GM23338 (cell line): ENCODE measurements around the gene TTLL5. TPM values are rescaled to one million over a fixed set of nuclear protein-coding genes. Genes with fewer than 3 reads are reported as not detected.

Experiments
- ATAC-seq: fragments of 200-7000 bp; cut with Tn5 transposase; 3 replicates; pipeline ENCODE4 v1.9.1; 2020
- DNase-seq: peaks from one replicate; pipeline ENCODE4 v3.0.0-alpha.2; 2015; ENCODE audit warnings: low spot score
- H2AFZ ChIP-seq: fragments of 200-600 bp; sonication (generic); 2 replicates; pipeline ENCODE4 v1.8.0; 2016; ENCODE audit warnings: antibody characterized with exemption, mild to moderate bottlenecking, moderate library complexity
- H3F3A ChIP-seq: fragments of 200-600 bp; sonication (generic); replicated peaks from 2 replicates; pipeline ENCODE4 v1.8.0; 2017; ENCODE audit warnings: antibody characterized with exemption, mixed run types, low read depth
- H3K27ac ChIP-seq: fragments of 200-600 bp; sonication (generic); 2 replicates; pipeline ENCODE4 v1.6.1; 2016; ENCODE audit warnings: low read depth
- H3K27me3 ChIP-seq: fragments of 200-600 bp; sonication (generic); 2 replicates; pipeline ENCODE4 v1.8.0; 2016; ENCODE audit warnings: mild to moderate bottlenecking, mixed run types, moderate library complexity; ENCODE audit not compliant: insufficient read depth
- H3K36me3 ChIP-seq: fragments of 200-600 bp; sonication (generic); 2 replicates; pipeline ENCODE4 v1.8.0; 2016; ENCODE audit warnings: mild to moderate bottlenecking; ENCODE audit not compliant: insufficient read depth
- H3K4me1 ChIP-seq: fragments of 200-600 bp; sonication (generic); 2 replicates; pipeline ENCODE4 v1.8.0; 2016; ENCODE audit warnings: mild to moderate bottlenecking, moderate library complexity; ENCODE audit not compliant: insufficient read depth
- H3K4me2 ChIP-seq: fragments of 200-600 bp; sonication (generic); 2 replicates; pipeline ENCODE4 v1.7.1; 2017; ENCODE audit warnings: mixed run types
- H3K4me3 ChIP-seq: fragments of 200-600 bp; sonication (generic); 2 replicates; pipeline ENCODE4 v1.6.1; 2016; ENCODE audit warnings: mixed run types
- H3K79me2 ChIP-seq: fragments of 200-600 bp; sonication (generic); replicated peaks from 2 replicates; pipeline ENCODE4 v1.8.0; 2017; ENCODE audit warnings: mild to moderate bottlenecking; ENCODE audit not compliant: insufficient read depth
- H3K9me2 ChIP-seq: fragments of 200-600 bp; sonication (generic); 2 replicates; pipeline ENCODE4 v1.8.0; 2017; ENCODE audit not compliant: insufficient read depth
- H4K20me1 ChIP-seq: fragments of 200-600 bp; sonication (generic); replicated peaks from 2 replicates; pipeline ENCODE4 v1.8.0; 2017; ENCODE audit warnings: mild to moderate bottlenecking; ENCODE audit not compliant: insufficient read depth
- H3K27ac Mint-ChIP-seq: 2 replicates; pipeline ENCODE4 v1.8.0; 2020; ENCODE audit warnings: inconsistent platforms, mild to moderate bottlenecking, moderate library complexity, mixed read lengths
- H3K27me3 Mint-ChIP-seq: 3 replicates; pipeline ENCODE4 v1.8.0; 2022; ENCODE audit warnings: low read depth, mild to moderate bottlenecking, moderate library complexity, mixed read lengths, inconsistent platforms; ENCODE audit not compliant: insufficient read depth, poor library complexity
- H3K36me3 Mint-ChIP-seq: 3 replicates; pipeline ENCODE4 v1.8.0; 2021; ENCODE audit warnings: low read depth, mild to moderate bottlenecking, inconsistent platforms, moderate library complexity, mixed read lengths
- H3K4me1 Mint-ChIP-seq: 3 replicates; pipeline ENCODE4 v1.8.0; 2020; ENCODE audit warnings: mild to moderate bottlenecking, inconsistent platforms, mixed read lengths
- H3K4me3 Mint-ChIP-seq: 3 replicates; pipeline ENCODE4 v1.8.0; 2021; ENCODE audit warnings: moderate library complexity, mild to moderate bottlenecking, inconsistent platforms, mixed read lengths
- H3K9me3 Mint-ChIP-seq: 3 replicates; pipeline ENCODE4 v1.8.0; 2020; ENCODE audit warnings: moderate library complexity, mild to moderate bottlenecking, inconsistent platforms, mixed read lengths
- CTCF ChIP-seq, 2 experiments: fragments of 200-600 bp in 1 of 2; sonication (generic) in 1 of 2; conservative IDR thresholded peaks; 2 replicates each; pipeline versions ENCODE4 v1.5.1 to v1.6.1; 2016 to 2017; ENCODE audit warnings: antibody characterized with exemption in 2 of 2, low read depth in 2 of 2, mild to moderate bottlenecking in 2 of 2, moderate library complexity in 1 of 2
- ETS1 ChIP-seq: IDR thresholded peaks from 2 replicates; pipeline ENCODE4 v1.6.1; 2016; ENCODE audit warnings: antibody characterized with exemption
- EZH2phosphoT487 ChIP-seq: fragments of 200-600 bp; sonication (generic); IDR thresholded peaks from one replicate; pipeline ENCODE4 v1.8.1; 2018; ENCODE audit warnings: antibody characterized with exemption; ENCODE audit not compliant: unreplicated experiment
- JUNB ChIP-seq: IDR thresholded peaks from one replicate; pipeline ENCODE4 v1.6.1; 2016; ENCODE audit warnings: antibody characterized with exemption; ENCODE audit not compliant: unreplicated experiment
- NANOG ChIP-seq: IDR thresholded peaks from 2 replicates; pipeline ENCODE4 v1.6.1; 2016; ENCODE audit warnings: antibody characterized with exemption, borderline replicate concordance
- POLR2AphosphoS5 ChIP-seq: IDR thresholded peaks from 2 replicates; pipeline ENCODE4 v1.6.1; 2016; ENCODE audit warnings: antibody characterized with exemption, low read depth
- REST ChIP-seq: IDR thresholded peaks from one replicate; pipeline ENCODE4 v1.6.1; 2018; ENCODE audit warnings: antibody characterized with exemption; ENCODE audit not compliant: unreplicated experiment
- STAT1 ChIP-seq: IDR thresholded peaks from one replicate; pipeline ENCODE4 v1.6.1; 2016; ENCODE audit warnings: antibody characterized with exemption; ENCODE audit not compliant: unreplicated experiment
- ZNF114 ChIP-seq: fragments of 250-450 bp; sonication (Bioruptor Pico); IDR thresholded peaks from 2 replicates; pipeline ENCODE4 v1.5.0; 2020; ENCODE audit warnings: mild to moderate bottlenecking, moderate library complexity
- ZNF331 ChIP-seq: fragments of 250-450 bp; sonication (Bioruptor Pico); IDR thresholded peaks from 2 replicates; pipeline ENCODE4 v1.5.0; 2020; ENCODE audit warnings: low read depth, mild to moderate bottlenecking, moderate library complexity
- ZNF462 ChIP-seq: fragments of 250-450 bp; sonication (Bioruptor Pico); IDR thresholded peaks from 2 replicates; pipeline ENCODE4 v1.5.0; 2020; ENCODE audit warnings: mild to moderate bottlenecking, moderate library complexity
- polyA plus RNA-seq: library from polyadenylated mRNA; unstranded; fragments of >200 nt; fragmentation: Nextera tagmentation; extraction: Ambion mirVana; gene quantifications from 2 replicates; pipeline ENCODE4 v1.2.1, GENCODE V29; 2016
- total RNA-seq: library from RNA; depleted of rRNA; stranded (reverse); fragments of >200 nt; shearing (Covaris generic); gene quantifications from 2 replicates; pipeline ENCODE4 v1.2.3, GENCODE V29; 2014

The TTLL5 gene
- total and polyA plus RNA-seq, 2 experiments from 2014 or later = 33.5 to 35.4 TPM

GRCh38 chr14:75738192-75738591 lies 77.1 kb downstream of the TTLL5 start:
- H3K27ac ChIP-seq = no peak overlapping the region
- H3F3A ChIP-seq = no peaks in the 10 kb centered on the region
- 0 out of 2 replicates have a peak, but pooled peaks cover 5% of the 10 kb centered on the region for H4K20me1 ChIP-seq
- no peak for DNase-seq
- no peak overlapping the region for H3K4me3 ChIP-seq
- peaks cover 7% of the 10 kb centered on the region; the same call in 2 of the 3 replicates for H3K36me3 Mint-ChIP-seq
- peaks cover 2% of the 10 kb centered on the region for H3K27me3 Mint-ChIP-seq
- no peaks in the 10 kb centered on the region for H3K79me2 ChIP-seq
- H3K4me3 Mint-ChIP-seq = no peak overlapping the region
- H3K27ac Mint-ChIP-seq = no peak overlapping the region
- TF ChIP-seq ZNF114 (no peak), EZH2phosphoT487 (no peak), ZNF462 (CRISPR knock-in tag) (no peak), ZNF331 (CRISPR knock-in tag) (no peak), STAT1 (no peak), NANOG (no peak), POLR2AphosphoS5 (no peak), ETS1 (no peak), CTCF (conservative IDR thresholded peaks at IDR 0.05; ENCODE audit: low read depth in 2 of 2) (no peak), REST (no peak), JUNB (no peak)
- H3K4me2 ChIP-seq = no peak overlapping the region
- H3K9me2 ChIP-seq = no peaks in the 10 kb centered on the region
- no peaks in the 10 kb centered on the region for H3K4me1 ChIP-seq
- ATAC-seq = no peak
- no peaks in the 10 kb centered on the region; the same call in 1 of the 2 replicates for H3K36me3 ChIP-seq
- H2AFZ ChIP-seq = no peak overlapping the region
- H3K4me1 Mint-ChIP-seq = peaks cover 8% of the 10 kb centered on the region
- H3K9me3 Mint-ChIP-seq = no peaks in the 10 kb centered on the region
- H3K27me3 ChIP-seq = no peaks in the 10 kb centered on the region
